NCI-H510A (cell line): Measurements from ENCODE around the gene METTL16.
"Not testable (repeated sequence)": the region's sequence is repeated elsewhere in the genome, so short reads cannot be mapped to it uniquely, and the experiment has no call there.

Experiments used
- DNase-seq: peaks from one replicate; lab custom pipeline; 2025; lab: John Stamatoyannopoulos, UW

Gene METTL16

GRCh38 chr17:2511462-2512369 lies at the start of gene METTL16:
Gene METTL16 (minus strand): TSS chr17:2511888. CDS start chr17:2502331, 9,557 bp downstream.
- peak; percentile 98 for DNase-seq

GRCh38 chr17:2560658-2561057 lies 49.0 kb upstream of the METTL16 start:
- DNase-seq: no peak

GRCh38 chr17:2551928-2552327 lies 40.2 kb upstream of the METTL16 start:
- no peak for DNase-seq

GRCh38 chr17:2551493-2551892 lies 39.8 kb upstream of the METTL16 start:
- DNase-seq: no peak

GRCh38 chr17:2549392-2550211 lies 37.9 kb upstream of the METTL16 start:
- no peak for DNase-seq

GRCh38 chr17:2548026-2548425 lies 36.3 kb upstream of the METTL16 start:
- DNase-seq: not testable (repeated sequence)

- no peak for DNase-seq
Observed at GRCh38 chr17:2547176-2547575, 35.5 kb upstream of the METTL16 start.

- no peak for DNase-seq
Observed at GRCh38 chr17:2545393-2545792, 33.7 kb upstream of the METTL16 start.

- no peak for DNase-seq
Observed at GRCh38 chr17:2542456-2542855, 30.8 kb upstream of the METTL16 start.

GRCh38 chr17:2542056-2542455 lies 30.4 kb upstream of the METTL16 start:
- DNase-seq: no peak

GRCh38 chr17:2537579-2537978 lies 25.9 kb upstream of the METTL16 start:
- DNase-seq: not testable (repeated sequence)

GRCh38 chr17:2532146-2532720 lies 20.5 kb upstream of the METTL16 start:
- DNase-seq: no peak

GRCh38 chr17:2531243-2531954 lies 19.7 kb upstream of the METTL16 start:
- not testable (repeated sequence) for DNase-seq

- not testable (repeated sequence) for DNase-seq
Observed at GRCh38 chr17:2521775-2522410, 10.2 kb upstream of the METTL16 start.

GRCh38 chr17:2521257-2521656 lies 9.6 kb upstream of the METTL16 start:
- DNase-seq: no peak

- no peak for DNase-seq
Observed at GRCh38 chr17:2517539-2517938, 5.9 kb upstream of the METTL16 start.

- DNase-seq: no peak
Observed at GRCh38 chr17:2511138-2511461, 588 bp downstream of the METTL16 start.

GRCh38 chr17:2510559-2510958 lies 1.1 kb downstream of the METTL16 start:
- no peak for DNase-seq

- DNase-seq: no peak
Observed at GRCh38 chr17:2508035-2508434, 3.7 kb downstream of the METTL16 start.

- not testable (repeated sequence) for DNase-seq
Observed at GRCh38 chr17:2507015-2507414, 4.7 kb downstream of the METTL16 start.

- no peak for DNase-seq
Observed at GRCh38 chr17:2503627-2504026, 8.1 kb downstream of the METTL16 start.
